GM18870 (cell line): ENCODE data around the gene BDP1.
"Not testable (repeated sequence)": the region's sequence is repeated elsewhere in the genome, so short reads cannot be mapped to it uniquely, and the experiment has no call there.

Experiments
- ATAC-seq: cut with Tn5 transposase; IDR thresholded peaks from one replicate; pipeline ENCODE4 v1.9.1; 2021; ENCODE audit warnings: moderate library complexity; ENCODE audit not compliant: unreplicated experiment

The BDP1 gene, protein sequence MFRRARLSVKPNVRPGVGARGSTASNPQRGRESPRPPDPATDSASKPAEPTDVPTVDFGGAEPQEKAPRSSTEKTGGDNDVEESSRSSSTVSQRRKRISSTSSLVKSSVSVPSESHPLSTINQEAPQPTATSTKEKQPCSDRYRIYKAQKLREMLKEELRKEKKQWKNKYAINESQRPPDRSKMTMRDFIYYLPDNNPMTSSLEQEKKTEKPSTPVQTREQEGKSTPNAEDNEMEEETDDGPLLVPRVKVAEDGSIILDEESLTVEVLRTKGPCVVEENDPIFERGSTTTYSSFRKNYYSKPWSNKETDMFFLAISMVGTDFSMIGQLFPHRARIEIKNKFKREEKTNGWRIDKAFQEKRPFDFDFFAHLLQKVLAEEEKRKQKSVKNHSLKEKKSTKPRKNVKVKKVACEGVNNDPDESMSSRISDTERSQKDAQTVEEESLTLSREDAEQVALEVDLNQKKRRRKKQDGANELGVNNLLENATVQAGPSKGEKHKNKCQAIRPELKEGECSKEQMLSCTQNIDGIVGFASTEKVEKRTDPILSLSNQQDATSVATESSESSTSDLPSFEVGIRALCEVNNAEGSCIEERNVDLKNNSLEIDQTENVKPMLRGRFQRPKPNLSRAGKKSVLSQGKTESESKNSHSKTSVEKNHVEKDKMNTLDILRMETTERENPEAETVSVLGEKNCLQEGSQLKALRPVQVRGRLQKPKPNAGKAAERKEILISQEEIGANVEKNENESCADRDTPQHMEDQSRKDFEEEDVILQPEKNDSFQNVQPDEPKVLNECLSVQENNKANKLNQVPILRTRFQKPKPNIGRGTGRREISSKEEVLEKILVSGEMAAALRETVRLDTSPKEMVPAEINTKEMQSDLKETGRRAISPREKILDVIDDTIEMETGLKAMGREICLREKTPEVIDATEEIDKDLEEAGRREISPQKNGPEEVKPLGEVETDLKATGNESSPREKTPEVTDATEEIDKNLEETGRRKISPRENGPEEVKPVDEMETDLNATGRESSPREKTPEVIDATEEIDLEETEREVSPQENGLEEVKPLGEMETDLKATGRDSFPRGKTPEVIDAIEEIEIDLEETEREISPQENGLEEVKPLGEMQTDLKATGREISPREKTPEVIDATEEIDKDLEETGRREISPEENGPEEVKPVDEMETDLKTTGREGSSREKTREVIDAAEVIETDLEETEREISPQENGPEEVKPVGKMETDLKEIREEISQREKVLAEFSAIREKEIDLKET (N-terminal part only)

DNA sequence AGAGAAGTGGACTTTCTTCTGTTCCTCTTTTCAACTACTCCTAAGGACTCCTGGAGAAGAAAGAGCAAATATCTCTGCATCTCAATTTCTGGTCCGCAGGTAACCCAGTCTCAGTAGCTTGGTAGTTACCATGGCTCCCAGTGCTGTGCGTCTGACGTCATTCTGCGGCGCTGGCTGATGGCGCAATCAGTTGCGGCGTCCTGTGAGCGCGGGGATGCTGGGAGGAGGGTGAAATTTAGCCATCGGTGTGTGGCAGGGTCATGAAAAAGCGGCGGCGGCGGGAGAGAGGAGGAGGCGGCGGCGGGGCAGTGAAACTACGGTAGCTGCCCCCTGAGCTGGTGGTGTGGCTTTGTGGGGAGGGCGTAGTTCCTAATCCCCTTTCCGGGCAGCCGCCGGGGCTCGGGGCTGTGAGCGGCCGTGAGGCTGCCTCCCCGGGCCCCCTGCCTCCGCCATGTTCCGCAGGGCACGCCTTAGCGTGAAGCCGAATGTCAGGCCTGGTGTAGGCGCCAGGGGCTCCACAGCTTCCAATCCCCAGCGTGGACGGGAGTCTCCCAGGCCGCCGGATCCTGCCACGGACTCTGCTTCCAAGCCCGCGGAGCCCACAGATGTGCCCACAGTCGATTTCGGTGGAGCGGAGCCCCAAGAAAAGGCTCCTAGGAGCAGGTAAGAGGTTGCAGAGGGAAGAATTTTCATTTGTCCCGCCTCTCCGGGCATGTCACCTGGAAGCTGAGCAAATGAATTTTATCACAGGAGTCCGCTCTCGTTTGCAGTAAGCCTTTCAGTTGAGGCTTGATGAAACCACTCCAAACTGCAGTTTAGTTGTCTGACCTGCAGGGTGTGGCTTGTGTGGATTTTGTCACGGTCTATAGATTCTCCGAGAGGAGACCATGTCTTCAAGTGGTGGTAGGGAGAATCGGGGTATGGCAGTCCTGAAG, at the start of gene BDP1:
Gene BDP1, plus strand, starts transcription at position 225 of the 935 bp plus-strand sequence. Its CDS starts 227 bp downstream, at position 452.
- ATAC-seq = peak; percentile 92

DNA sequence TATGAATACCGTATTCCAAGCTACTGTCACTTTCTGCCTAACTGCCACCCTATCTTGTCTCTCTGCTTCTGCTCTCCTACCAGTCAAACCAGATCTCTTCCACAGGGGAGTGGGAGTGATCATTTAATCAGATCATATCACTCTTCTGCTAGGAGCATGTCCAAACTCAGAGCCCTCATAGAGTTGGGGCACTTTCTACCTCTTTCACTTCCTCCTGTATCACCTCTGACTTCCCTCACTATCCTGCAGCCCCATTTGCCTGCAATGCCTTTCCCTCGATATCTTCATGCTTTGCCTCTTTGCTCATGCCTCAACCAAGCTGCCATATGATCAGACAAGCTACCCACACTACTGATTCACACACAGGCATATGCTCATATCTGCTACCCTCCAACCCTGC, 45.4 kb upstream of the BDP1 start:
- not testable (repeated sequence) for ATAC-seq

DNA sequence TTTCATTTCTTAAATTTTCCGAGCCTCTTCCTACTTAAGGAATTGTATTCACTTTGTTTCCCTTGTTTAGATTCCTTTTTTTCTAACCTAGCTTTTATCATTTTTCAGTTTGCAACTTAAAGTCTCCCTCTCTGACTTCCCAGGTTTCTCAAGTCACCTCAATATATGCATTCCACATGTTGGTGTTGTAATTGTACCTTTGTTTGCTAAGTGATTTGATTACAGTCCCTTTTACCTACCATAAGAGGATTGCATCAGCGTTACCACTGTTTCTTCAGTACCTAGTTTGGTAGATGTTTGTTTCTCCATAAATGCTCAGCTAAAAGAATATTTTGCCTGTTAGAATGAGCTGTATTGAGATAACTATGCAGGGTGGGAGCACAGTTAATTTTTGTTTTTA, 39.8 kb upstream of the BDP1 start:
- not testable (repeated sequence) for ATAC-seq

DNA sequence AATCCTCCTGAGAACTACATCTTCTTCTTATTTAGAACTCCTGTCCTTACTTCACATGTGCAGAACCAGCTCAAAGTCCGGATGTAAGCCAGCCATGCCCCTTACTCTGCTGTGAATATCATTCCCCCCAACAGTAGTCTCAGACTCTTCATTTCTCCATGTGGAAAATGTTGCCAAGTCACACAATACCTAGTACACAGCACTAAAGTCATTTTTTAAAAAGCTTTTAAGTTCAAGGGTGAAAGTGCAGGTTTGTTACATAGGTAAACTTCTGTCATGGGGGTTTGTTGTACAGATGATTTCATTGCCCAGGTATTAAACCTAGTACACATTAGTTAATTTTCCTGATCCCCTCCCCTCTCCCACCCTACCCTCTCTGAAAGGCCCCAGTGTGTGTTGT, 37.4 kb upstream of the BDP1 start:
- not testable (repeated sequence) for ATAC-seq

DNA sequence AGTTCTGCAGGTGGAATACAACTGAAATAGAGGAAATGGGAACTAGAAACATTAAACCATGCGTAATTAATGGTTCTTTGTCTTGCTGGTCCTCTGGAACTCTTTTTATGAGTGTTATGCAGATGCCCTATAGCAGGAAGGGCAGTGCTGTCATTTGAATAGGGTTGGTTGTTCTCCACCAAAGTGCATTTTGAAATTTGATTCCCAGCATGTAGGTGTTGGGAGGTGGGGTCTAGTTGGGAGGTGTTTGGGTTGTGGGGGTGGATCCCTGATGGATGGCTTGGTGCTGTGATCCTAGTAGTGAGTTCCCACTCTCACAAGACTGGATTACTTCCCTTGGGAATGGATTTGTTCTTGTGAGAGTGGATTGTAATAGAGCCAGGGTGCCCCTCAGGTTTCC, 34.2 kb upstream of the BDP1 start:
- ATAC-seq = not testable (repeated sequence)

DNA sequence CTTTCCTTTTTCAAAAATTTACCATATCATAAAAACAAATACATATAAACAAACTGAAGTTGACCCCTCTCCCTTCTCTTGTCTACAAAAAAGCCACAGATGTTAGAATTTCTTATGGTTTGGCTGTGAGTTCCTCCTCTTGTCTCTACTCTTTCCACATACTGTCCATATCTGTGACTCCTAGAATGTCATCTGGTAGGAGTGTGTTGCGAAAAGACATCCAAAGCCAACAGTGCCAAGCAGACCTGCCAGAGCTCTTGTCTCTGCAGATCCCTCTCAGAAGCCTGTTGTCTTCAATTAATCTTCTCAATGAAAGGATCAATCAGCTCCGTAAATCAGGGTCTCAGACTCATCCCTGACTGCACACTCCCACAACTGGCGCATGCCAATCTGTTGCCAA, 31.6 kb upstream of the BDP1 start:
- ATAC-seq = not testable (repeated sequence)

DNA sequence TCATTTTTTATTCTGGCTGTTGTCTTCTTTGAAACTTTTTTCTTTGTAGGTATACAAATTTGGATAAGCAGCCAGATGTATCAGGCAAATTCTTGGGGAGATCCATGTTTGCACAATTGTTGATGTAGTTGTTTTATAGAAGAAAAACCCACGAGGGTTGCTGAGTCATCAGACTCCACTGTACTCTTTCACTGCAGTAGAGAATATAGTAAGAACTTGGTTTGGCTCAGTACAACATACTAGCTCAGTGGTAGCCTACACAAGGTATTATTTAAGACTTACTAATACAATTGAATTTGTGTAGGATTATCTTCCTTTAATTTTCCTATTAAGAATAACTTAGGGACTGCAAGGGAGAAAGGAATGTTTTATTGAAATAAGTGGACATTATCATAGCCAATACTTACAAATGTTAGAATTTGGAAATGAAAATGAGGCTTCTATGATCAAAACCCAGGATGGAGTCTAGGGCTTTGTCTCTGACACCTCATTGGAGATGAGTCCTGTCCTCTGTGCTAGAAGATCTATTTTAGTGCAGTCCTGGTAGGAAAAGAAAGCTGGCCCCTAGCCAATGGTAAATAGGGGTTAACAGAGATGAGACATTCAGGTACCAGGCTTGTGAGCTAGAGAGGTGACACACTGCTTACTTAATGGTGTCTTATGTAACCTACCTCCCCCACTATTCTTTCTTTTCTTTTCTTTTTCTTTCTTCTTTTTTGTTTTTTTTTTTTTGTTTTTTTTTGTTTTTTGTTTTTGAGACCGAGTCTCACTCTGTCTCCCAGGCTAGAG, 28.6 kb upstream of the BDP1 start:
- ATAC-seq = not testable (repeated sequence)

DNA sequence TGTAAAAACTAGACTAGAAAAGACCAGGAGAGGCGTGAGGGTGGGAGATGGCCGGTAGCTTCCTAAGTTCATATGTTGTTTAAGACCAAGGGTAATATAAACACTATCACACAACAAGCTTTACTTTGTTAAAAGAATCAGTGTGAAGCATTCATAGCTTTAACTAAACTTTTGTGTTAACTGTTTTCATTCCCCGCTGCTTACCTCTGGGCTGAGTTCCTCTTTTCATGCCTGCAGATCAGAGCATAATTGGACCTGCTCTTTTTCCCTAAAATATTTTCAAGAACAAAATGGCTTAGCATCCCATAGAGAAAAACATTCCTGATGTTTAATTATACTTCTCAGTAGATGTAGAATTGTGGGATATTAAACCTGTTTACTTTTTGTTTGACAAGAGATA, 23.0 kb upstream of the BDP1 start:
- not testable (repeated sequence) for ATAC-seq

DNA sequence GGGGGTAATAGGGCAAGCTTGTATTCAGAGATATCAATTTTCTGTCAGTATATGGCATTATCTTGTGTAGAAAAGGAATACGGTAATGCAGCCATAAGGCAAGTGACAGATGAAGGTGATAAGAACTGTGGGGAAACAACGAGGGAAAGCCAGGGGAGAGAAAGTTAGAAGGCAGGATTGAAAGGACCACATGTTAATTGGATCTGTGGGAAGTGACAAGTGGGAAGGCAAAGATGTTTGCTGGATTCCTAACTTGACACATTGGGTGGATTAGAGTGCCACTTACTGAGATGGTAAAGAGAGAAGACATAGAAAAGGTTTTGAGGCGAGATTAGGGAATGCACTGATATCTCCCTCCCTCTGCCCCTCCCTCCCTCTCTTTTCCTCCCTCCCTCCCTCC, 20.6 kb upstream of the BDP1 start:
- not testable (repeated sequence) for ATAC-seq

DNA sequence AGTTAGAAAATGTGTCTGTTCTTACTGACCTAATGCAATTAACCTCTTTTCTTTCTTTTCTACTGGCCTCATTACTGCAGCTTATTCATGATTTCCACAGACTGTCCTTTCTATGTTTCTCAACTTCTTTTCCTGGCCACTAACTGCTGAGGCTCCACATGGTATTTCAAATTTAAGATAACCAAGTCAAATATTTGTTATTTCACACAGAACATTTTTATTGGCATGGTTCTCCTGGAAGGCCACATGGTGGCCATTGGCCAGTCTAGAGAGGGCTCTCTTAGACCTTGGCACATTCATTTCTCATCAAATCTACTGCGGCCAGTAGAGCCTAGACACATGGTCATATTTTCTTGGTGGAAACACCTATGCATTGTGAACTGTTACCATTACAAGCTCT, 13.9 kb upstream of the BDP1 start:
- ATAC-seq = not testable (repeated sequence)

DNA sequence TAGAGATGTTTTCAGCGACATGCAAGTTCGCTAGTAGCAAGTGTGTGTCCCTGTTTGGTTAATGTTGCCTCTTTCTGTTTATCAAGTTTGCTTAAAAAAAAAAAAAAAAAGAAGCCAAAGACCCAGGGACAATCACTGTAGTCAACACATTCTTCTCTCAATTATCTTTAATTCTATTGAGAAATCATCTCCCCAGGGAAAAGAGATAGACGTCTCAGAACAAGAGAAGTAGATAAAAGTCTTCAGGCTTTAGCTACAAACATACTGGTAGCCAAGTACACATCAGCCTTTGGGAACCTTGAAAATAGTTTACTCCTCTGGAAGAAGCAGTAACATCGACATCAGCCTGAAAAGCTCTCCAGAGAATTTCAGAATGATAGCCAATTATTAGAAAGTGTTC, 11.6 kb upstream of the BDP1 start:
- ATAC-seq = not testable (repeated sequence)

DNA sequence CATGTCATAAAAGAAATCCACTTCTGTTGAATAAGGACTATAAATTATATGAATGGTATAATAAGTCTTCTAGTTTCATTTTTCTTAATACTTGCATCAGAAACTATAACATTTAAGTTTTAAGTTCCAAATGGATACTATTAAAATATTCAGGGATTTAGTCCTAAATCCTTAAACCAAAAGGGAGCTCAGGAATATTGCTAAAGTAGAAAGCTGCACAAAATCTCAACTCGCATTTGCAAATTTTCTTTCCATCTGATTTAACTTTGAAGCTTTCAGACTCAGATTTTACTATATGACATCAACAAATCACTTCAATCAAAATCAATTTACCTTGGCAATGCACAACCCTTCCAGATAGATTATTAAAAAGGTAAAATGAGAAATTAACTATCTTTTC, 10.4 kb upstream of the BDP1 start:
- not testable (repeated sequence) for ATAC-seq

DNA sequence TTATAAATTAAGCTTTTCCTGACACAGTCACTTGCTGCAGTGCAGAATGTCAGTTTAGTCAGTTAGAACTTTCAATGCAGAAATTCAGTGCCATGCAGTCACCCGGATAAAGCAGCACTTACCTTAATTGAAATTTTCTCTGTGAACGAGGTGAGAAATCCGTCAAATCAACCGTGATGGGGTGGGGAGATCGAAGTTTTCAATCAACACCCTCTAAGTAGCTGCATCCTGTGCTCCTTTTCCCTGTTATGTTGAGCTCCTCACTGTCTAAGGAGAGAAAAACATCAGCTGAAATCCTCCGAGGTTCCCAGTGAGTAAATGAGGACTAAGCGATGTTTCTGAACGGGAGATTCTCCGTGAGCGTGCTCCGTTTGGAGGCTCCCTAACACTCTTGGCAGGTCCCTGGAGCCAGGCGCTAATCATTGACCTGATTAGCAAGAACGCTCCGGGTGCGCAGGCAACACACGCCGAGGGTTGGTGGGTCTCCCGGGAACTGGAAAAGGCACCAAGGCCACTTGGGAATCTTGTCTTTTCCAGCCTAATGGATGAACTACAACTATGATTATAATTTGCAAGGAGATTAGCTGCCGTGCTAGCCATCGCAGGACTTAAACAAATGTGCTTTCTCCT, 9.8 kb upstream of the BDP1 start:
- not testable (repeated sequence) for ATAC-seq

DNA sequence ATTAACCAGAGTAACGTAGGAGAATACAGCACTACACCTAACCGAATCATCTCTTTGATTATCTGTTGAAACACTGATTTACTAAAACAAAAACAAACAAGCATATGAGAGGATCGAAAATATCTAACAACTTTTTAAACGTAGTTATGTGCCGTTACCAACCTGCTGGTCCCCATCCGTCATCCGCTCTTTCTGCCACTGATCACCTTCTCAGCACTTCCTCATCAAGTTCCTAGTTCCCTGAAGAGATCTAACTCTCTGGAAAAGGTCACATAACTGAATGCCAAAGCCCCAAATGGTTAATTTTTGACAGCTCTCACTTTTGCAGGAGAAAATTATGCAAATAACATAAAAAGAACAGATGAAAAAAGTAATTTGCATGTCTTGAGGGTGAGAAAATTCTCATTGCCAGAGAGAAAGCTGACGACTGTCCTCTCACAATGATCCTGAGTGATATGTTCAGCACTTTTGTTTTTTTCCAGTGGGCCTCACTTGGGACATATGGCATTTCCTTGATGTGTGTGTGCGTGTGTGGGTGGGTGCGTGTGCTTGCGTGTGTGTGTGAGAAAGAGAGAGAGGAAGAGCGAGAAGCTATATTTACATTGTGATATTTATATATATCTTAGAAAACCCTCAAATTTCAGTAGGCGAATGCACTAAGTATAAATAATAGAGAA, 8.8 kb upstream of the BDP1 start:
- ATAC-seq = not testable (repeated sequence)

DNA sequence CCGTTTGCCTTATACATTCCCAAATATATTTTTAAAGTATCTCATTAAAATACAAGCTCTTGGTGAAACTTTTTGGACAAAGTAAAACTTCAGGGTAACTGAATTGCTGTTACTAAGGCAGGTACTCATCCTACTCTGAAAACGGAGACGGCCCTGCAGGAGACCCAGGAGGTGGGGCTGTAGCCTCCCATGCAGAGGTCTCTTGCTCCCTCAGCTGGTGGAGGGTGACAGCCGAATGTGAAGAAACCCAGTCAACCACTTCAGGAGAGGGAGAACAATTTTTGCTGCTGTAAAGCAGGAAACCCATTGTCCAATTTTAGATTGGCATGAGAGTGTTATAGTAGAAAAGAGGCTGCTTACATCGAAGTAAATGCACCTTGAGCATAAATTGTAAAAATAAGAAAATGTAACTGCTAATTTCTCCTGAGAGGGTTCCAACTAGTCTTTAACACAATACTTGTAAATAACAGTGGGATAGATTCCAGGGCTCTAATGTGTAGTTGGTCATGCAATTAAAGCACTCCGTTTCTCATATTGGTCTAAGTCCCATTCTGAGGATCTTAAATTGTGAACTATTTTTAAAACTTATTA, 8.1 kb upstream of the BDP1 start:
- not testable (repeated sequence) for ATAC-seq

DNA sequence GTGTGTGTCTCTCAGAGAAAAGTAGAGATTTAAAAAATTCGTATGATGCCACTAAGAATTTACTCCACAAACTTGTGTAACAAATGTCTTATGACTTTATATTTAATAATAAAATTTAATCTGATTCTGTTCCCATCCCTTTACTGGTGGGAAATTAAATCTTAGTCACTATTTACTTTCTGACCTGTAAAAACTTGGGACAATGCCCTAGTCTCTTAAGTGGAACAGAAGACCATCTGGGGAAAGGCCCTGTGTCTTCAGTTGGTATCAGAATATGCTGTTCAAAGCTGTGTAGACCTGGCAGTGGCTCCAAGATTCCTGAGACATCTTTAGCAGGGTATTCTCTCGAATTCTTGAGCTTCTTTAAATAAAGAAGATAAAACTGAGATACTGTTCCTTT, 2.6 kb upstream of the BDP1 start:
- no peak for ATAC-seq

DNA sequence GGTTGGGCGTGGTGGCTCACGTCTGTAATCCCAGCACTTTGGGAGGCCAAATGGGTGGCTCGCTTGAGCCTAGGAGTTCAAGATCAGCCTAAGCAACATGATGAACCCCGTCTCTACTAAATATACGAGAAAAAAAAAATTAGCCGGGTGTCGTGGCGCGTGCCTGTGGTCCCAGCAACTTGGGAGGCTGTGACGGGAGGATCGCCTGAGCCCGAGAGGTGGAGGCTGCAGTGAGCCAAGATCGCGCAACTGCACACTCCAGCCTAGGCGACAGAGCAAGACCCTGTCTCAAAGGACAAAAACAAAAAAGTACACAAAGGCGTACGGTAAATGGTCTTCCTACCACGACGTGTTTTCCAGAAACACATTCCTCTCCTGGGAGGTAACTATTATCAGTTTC, 538 bp upstream of the BDP1 start:
- no peak for ATAC-seq

DNA sequence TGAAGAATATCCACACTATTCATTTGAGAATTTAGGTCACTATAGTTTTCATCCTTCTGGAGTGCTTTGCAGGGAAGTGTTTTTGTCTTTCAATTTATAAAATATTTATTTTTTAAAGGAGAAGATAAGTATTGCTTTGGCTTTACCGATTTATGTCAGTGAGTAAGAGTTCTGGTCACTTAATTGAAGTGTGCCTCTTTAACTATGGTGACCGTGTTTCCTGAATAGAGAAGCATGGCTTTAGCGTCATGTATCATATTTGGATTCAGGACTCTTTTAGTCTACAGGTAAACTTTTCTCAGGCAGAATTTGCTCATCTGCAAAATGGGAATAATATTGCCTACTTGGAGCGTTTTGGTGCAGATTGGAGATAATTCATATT, 902 bp downstream of the BDP1 start:
- no peak for ATAC-seq
